Left ventricle myocardium inferior (tissue), 1 donor: ENCODE results near the gene ANKRD31. TPM values are rescaled to one million over a fixed set of nuclear protein-coding genes. Genes with fewer than 3 reads are reported as not detected.
"Not testable (repeated sequence)": the region's sequence is repeated elsewhere in the genome, so short reads cannot be mapped to it uniquely, and the experiment has no call there.

Source experiments
- DNase-seq: peaks from one replicate; pipeline ENCODE4 v3.0.0-alpha.2; 2020
- H3K27ac ChIP-seq: fragments of 200-600 bp; replicated peaks from 2 replicates; pipeline ENCODE4 v1.8.0; 2021
- H3K27me3 ChIP-seq: fragments of 200-600 bp; 2 replicates; pipeline ENCODE4 v1.8.0; 2021; ENCODE audit warnings: low read depth
- H3K36me3 ChIP-seq: fragments of 200-600 bp; 2 replicates; pipeline ENCODE4 v1.8.0; 2021
- H3K4me1 ChIP-seq: fragments of 200-600 bp; 2 replicates; pipeline ENCODE4 v1.8.0; 2021
- H3K4me3 ChIP-seq: fragments of 200-600 bp; 2 replicates; pipeline ENCODE4 v1.8.0; 2021; ENCODE audit warnings: mild to moderate bottlenecking, moderate library complexity
- H3K9me3 ChIP-seq: fragments of 200-600 bp; replicated peaks from 2 replicates; pipeline ENCODE4 v1.8.0; 2021
- CTCF ChIP-seq: fragments of 200-600 bp; IDR thresholded peaks from 2 replicates; pipeline ENCODE4 v1.8.0; 2021; ENCODE audit warnings: antibody characterized with exemption, mild to moderate bottlenecking, borderline replicate concordance
- intact Hi-C: fragments of 100-400 bp; cut with micrococcal nuclease; formaldehyde crosslinking; loops from one replicate; pipeline ENCODE4 v1.11.0; 2022
- total RNA-seq: library from RNA; stranded (reverse); fragmentation: NEBNext Ultra II Directional; extraction: Animal tissue kit (Norgen Biotek cat#: 25700); gene quantifications from one replicate; pipeline ENCODE4 v1.2.1, GENCODE V29; 2021
- donor health status: DM: no; HTN: yes; CAD: no; lungs with severe emphysema.

The ANKRD31 gene
- total RNA-seq, 1 donor from 2014 or later = 0.11 TPM

- TF ChIP-seq CTCF = no peak
- Histone ChIP-seq H3K4me3 (no peak overlapping the region), H3K36me3 (no peaks in the 10 kb centered on the region), H3K27me3 (peaks cover 4% of the 10 kb centered on the region), H3K4me1 (no peaks in the 10 kb centered on the region), H3K27ac (no peak overlapping the region), H3K9me3 (no peaks in the 10 kb centered on the region)
- intact Hi-C loops = no loop called here
- DNase-seq = no peak
These were observed 44.4 kb downstream of the ANKRD31 start for GRCh38 chr5:75192264-75192663.

GRCh38 chr5:75190227-75190626 is 46.5 kb downstream of the ANKRD31 start:
- Histone ChIP-seq H3K27ac (no peak overlapping the region), H3K27me3 (peaks cover 4% of the 10 kb centered on the region), H3K9me3 (no peaks in the 10 kb centered on the region), H3K4me3 (no peak overlapping the region), H3K4me1 (no peaks in the 10 kb centered on the region), H3K36me3 (no peaks in the 10 kb centered on the region)
- intact Hi-C loops = no loop called here
- no peak for TF ChIP-seq CTCF
- DNase-seq = no peak

- H3K4me1 ChIP-seq = no peaks in the 10 kb centered on the region
- no peak overlapping the region for H3K4me3 ChIP-seq
- H3K36me3 ChIP-seq = no peaks in the 10 kb centered on the region
- no peak for DNase-seq
- no peak overlapping the region for H3K27ac ChIP-seq
- peaks cover 8% of the 10 kb centered on the region for H3K9me3 ChIP-seq
- intact Hi-C loops = no loop called here
- peaks cover 4% of the 10 kb centered on the region for H3K27me3 ChIP-seq
- no peak for TF ChIP-seq CTCF
These were observed 47.3 kb downstream of the ANKRD31 start for GRCh38 chr5:75189353-75189752.

GRCh38 chr5:75185763-75186162 is 50.9 kb downstream of the ANKRD31 start:
- H3K27me3 ChIP-seq = no peaks in the 10 kb centered on the region
- no peak for DNase-seq
- H3K27ac ChIP-seq = no peak overlapping the region
- no peaks in the 10 kb centered on the region for H3K36me3 ChIP-seq
- H3K4me3 ChIP-seq = no peak overlapping the region
- intact Hi-C loops = no loop called here
- H3K9me3 ChIP-seq = peaks cover 29% of the 10 kb centered on the region
- H3K4me1 ChIP-seq = no peaks in the 10 kb centered on the region
- no peak for TF ChIP-seq CTCF

GRCh38 chr5:75176009-75176408 is 60.7 kb downstream of the ANKRD31 start:
- intact Hi-C loops, H3K36me3 ChIP-seq, H3K27me3 ChIP-seq, H3K4me3 ChIP-seq, H3K4me1 ChIP-seq, H3K27ac ChIP-seq, DNase-seq: not testable (repeated sequence)
- H3K9me3 ChIP-seq = peaks cover 36% of the 10 kb centered on the region

- H3K4me1 ChIP-seq, H3K27me3 ChIP-seq, DNase-seq, H3K4me3 ChIP-seq, H3K36me3 ChIP-seq, H3K27ac ChIP-seq, intact Hi-C loops: not testable (repeated sequence)
- H3K9me3 ChIP-seq = peaks cover 36% of the 10 kb centered on the region
These were observed 61.8 kb downstream of the ANKRD31 start for GRCh38 chr5:75174872-75175271.

- no peak overlapping the region for H3K27ac ChIP-seq
- H3K36me3 ChIP-seq = no peaks in the 10 kb centered on the region
- no peak overlapping the region for H3K4me3 ChIP-seq
- intact Hi-C loops = no loop called here
- peaks cover 10% of the 10 kb centered on the region for H3K9me3 ChIP-seq
- no peak for DNase-seq
- TF ChIP-seq CTCF = no peak
- no peaks in the 10 kb centered on the region for H3K27me3 ChIP-seq
- H3K4me1 ChIP-seq = no peaks in the 10 kb centered on the region
These were observed 67.2 kb downstream of the ANKRD31 start for GRCh38 chr5:75169516-75169915.
